Esophagus squamous epithelium (tissue), 5 donors: ENCODE data around the gene UBE2G2. TPM values are rescaled to one million over a fixed set of nuclear protein-coding genes. Genes with fewer than 3 reads are reported as not detected.

ENCODE experiments used
- DNase-seq: peaks from one replicate; lab custom pipeline; 2025; lab: John Stamatoyannopoulos, UW
- H3K27ac ChIP-seq, 4 donors: fragments of 200-600 bp; sonication (generic); one replicate each; pipeline ENCODE4 v1.5.1; 2016 to 2019; ENCODE audit warnings: mild to moderate bottlenecking in 1 of 4
- H3K27me3 ChIP-seq, 4 donors: fragments of 200-600 bp; sonication (generic); 1 replicate in 3 of 4; 2 replicates in 1 of 4; pipeline versions ENCODE4 v1.5.1 to v1.6.0; 2017 to 2021; ENCODE audit warnings: antibody characterized with exemption in 1 of 4
- H3K36me3 ChIP-seq, 3 donors: fragments of 200-600 bp; sonication (generic); one replicate each; pipeline ENCODE4 v1.5.1; 2016 to 2019
- H3K4me1 ChIP-seq, 3 donors: fragments of 200-600 bp; sonication (generic); one replicate each; pipeline ENCODE4 v1.5.1; 2017 to 2019
- H3K4me3 ChIP-seq, 4 donors: fragments of 200-600 bp; sonication (generic); 1 replicate in 3 of 4; 2 replicates in 1 of 4; pipeline ENCODE4 v1.5.1; 2016 to 2019; ENCODE audit warnings: mild to moderate bottlenecking in 2 of 4, moderate library complexity in 1 of 4
- H3K9me3 ChIP-seq, 3 donors: fragments of 200-600 bp; sonication (generic); one replicate each; pipeline ENCODE4 v1.5.1; 2016 to 2019
- CTCF ChIP-seq, 6 experiments: fragments of 450-650 bp in 4 of 6; fragments of 200-600 bp in 2 of 6; sonication (generic) in 2 of 6; IDR thresholded peaks; one replicate each; pipeline ENCODE4 v1.5.1; 2016 to 2019; ENCODE audit warnings: antibody characterized with exemption in 6 of 6, mild to moderate bottlenecking in 4 of 6, moderate library complexity in 4 of 6
- POLR2A ChIP-seq, 4 donors: fragments of 450-650 bp; IDR thresholded peaks; one replicate each; pipeline ENCODE4 v1.6.1; 2017; ENCODE audit warnings: antibody characterized with exemption in 4 of 4, mild to moderate bottlenecking in 4 of 4, moderate library complexity in 3 of 4
- WGBS, 2 donors: methylation state at CpG; one replicate each; pipeline ENCODE4 v1.1.5; 2018; 5-methylcytosine and 5-hydroxymethylcytosine counted together
- intact Hi-C: fragments of 100-400 bp; cut with DNase I; formaldehyde crosslinking; loops from one replicate; pipeline ENCODE4 v1.15.0; 2022
- total RNA-seq, 4 donors: library from RNA; depleted of rRNA; stranded (reverse); fragments of >200 nt; gene quantifications; one replicate each; pipeline ENCODE4 v1.1.0, GENCODE V29; 2016
- donor health status: DM: yes; HTN: yes; CAD: no.

UBE2G2 gene
- total RNA-seq, 4 donors from 2014 or later, result 27.9 to 70.0 (median 51.1) TPM

- DNase-seq, result no peak
- H3K27ac ChIP-seq, result no peak overlapping the region
- H3K4me1 ChIP-seq, result peaks cover 0 to 30% (median 9%) of the 10 kb centered on the region in 3 donors
- 27 to 43% methylated on average over 3 to 4 of the region's 26 CpGs for WGBS, 2 donors
- TF ChIP-seq CTCF (IDR thresholded peaks at IDR 0.05) (no peak), POLR2A (IDR thresholded peaks at IDR 0.05) (no peak)
- H3K4me3 ChIP-seq, result no peak overlapping the region
- H3K36me3 ChIP-seq, result peaks cover 0 to 17% (median 0%) of the 10 kb centered on the region in 3 donors
- intact Hi-C loops, result no loop called here
- peaks cover 0 to 39% (median 0%) of the 10 kb centered on the region in 4 donors for H3K27me3 ChIP-seq
- no peaks in the 10 kb centered on the region for H3K9me3 ChIP-seq
Observed at GRCh38 chr21:44764319-44765230, 37.0 kb downstream of the UBE2G2 start.

- no peak for TF ChIP-seq POLR2A (IDR thresholded peaks at IDR 0.05)
- TF ChIP-seq CTCF (IDR thresholded peaks at IDR 0.05), result no peak
- no peak for DNase-seq
- no peaks in the 10 kb centered on the region for H3K9me3 ChIP-seq
- peaks cover 0 to 30% (median 9%) of the 10 kb centered on the region in 3 donors for H3K4me1 ChIP-seq
- peaks cover 0 to 9% (median 0%) of the 10 kb centered on the region in 3 donors for H3K36me3 ChIP-seq
- H3K27me3 ChIP-seq, result peaks cover 0 to 48% (median 0%) of the 10 kb centered on the region in 4 donors
- intact Hi-C loops, result no loop called here
- WGBS, 2 donors, result 55 to 60% methylated on average over 1 to 11 of the region's 25 CpGs
- H3K4me3 ChIP-seq, result no peak overlapping the region
- H3K27ac ChIP-seq, result no peak overlapping the region
Observed at GRCh38 chr21:44763451-44764318, 37.9 kb downstream of the UBE2G2 start.

DNA sequence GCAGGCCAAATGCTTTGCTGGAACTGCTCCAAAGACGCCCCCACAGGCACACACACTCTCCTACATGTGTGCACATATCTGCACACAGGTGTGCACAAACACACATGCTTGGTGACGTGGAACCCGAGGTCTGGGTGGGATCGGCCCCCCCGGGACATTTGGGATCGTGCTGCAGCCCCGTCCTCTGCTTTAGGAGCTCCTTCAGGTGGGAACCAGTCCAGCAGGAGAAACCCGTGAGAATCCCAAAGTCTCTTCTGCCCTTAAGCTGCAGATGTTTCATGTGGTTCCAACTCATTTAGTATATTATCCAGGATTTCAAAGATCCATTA lies 38.6 kb downstream of the UBE2G2 start:
- no peaks in the 10 kb centered on the region for H3K9me3 ChIP-seq
- 53% methylated on average over 8 of the region's 8 CpGs; no CpG with 5 or more reads in 1 of the 2 donors for WGBS, 2 donors
- TF ChIP-seq POLR2A (IDR thresholded peaks at IDR 0.05) (no peak), CTCF (IDR thresholded peaks at IDR 0.05) (no peak)
- peaks cover 0 to 30% (median 9%) of the 10 kb centered on the region in 3 donors for H3K4me1 ChIP-seq
- H3K27me3 ChIP-seq, result peaks cover 0 to 54% (median 0%) of the 10 kb centered on the region in 4 donors
- peaks cover 0 to 2% (median 0%) of the 10 kb centered on the region in 3 donors for H3K36me3 ChIP-seq
- intact Hi-C loops, result no loop called here
- DNase-seq, result no peak
- no peak overlapping the region for H3K27ac ChIP-seq
- H3K4me3 ChIP-seq, result no peak overlapping the region

DNA sequence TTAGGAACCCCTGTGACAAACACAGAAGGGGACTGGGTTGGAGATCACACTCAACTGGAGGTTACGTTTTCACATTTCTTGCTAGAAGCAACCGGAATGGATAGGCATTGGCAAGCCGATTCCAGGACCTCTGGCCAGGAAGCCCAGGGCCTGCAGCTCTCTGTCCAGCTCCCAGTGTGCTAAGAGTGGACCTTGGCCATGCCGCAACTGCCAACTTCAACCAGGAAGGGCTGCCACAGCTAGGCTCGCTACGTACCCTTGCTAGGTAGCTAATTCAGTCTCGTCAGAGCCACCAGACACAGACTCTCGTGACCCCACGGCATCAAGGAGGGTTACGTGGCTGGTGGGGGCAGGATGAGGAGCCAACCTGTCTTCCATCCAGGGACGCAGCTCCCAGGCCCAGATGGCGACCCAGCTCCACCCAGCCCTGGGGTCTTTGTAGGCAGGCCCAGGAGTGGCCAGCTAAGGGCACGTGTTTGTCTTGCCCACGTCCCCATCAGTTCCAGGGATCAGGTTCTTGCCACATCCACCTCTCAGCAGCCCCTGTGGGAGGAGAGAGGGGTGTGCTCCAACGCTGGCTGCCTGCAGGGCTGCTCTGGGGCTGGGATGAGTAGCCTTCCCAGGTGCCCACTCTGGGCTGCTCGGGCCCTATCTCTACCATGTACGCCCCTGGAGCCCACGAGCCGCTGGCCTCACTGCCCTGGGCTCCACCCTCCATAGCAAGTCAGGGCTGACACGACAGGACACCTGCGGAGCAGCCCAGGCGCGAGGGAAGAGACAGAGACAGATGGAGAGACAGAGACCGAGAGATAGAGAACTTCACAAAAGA lies 39.2 kb downstream of the UBE2G2 start:
- H3K4me3 ChIP-seq, result no peak overlapping the region
- 91 to 92% methylated on average over 5 to 7 of the region's 24 CpGs for WGBS, 2 donors

More for the DNA sequence above, 39.2 kb downstream of the UBE2G2 start:
- no peak overlapping the region for H3K27ac ChIP-seq
- no peaks in the 10 kb centered on the region for H3K9me3 ChIP-seq
- no peak for DNase-seq
- peaks cover 0 to 30% (median 9%) of the 10 kb centered on the region in 3 donors for H3K4me1 ChIP-seq
- no peaks in the 10 kb centered on the region for H3K36me3 ChIP-seq
- TF ChIP-seq CTCF (IDR thresholded peaks at IDR 0.05), result no peak
- TF ChIP-seq POLR2A (IDR thresholded peaks at IDR 0.05), result no peak
- H3K27me3 ChIP-seq, result peaks cover 0 to 60% (median 0%) of the 10 kb centered on the region in 4 donors
- intact Hi-C loops, result no loop called here
